Fibroblast of lung (primary cell): Measurements from ENCODE around the gene CERS6. TPM values are rescaled to one million over a fixed set of nuclear protein-coding genes. Genes with fewer than 3 reads are reported as not detected.
A peak's percentile ranks its signal among the peaks of the same experiment; 100 is the strongest.

Source experiments
- DNase-seq, 2 donors: peaks; one replicate each; pipeline versions ENCODE4 v3.0.0 to v3.0.0-alpha.2; 2010; ENCODE audit warnings: low read depth in 2 of 2
- H2AFZ ChIP-seq: 2 replicates; pipeline ENCODE4 v1.5.1; 2012; ENCODE audit warnings: low read length, control low read depth, inconsistent platforms
- H3K27ac ChIP-seq: 2 replicates; pipeline ENCODE4 v1.5.1; 2011; ENCODE audit warnings: low read length, control low read depth; ENCODE audit not compliant: insufficient read depth
- H3K27me3 ChIP-seq: 2 replicates; pipeline ENCODE4 v1.5.1; 2011; ENCODE audit warnings: mild to moderate bottlenecking, low read length; ENCODE audit not compliant: control insufficient read depth, insufficient read depth
- H3K36me3 ChIP-seq: 2 replicates; pipeline ENCODE4 v1.5.1; 2011; ENCODE audit warnings: low read length; ENCODE audit not compliant: control insufficient read depth, insufficient read depth
- H3K4me1 ChIP-seq: 2 replicates; pipeline ENCODE4 v1.5.1; 2011; ENCODE audit warnings: low read length; ENCODE audit not compliant: control insufficient read depth, insufficient read depth; ENCODE audit errors: extremely low read depth
- H3K4me2 ChIP-seq: 2 replicates; pipeline ENCODE4 v1.5.1; 2011; ENCODE audit warnings: low read length, control low read depth; ENCODE audit not compliant: insufficient read depth; ENCODE audit errors: extremely low read depth
- H3K4me3 ChIP-seq, 4 experiments: fragments of 200-600 bp in 1 of 4; sonication (generic) in 1 of 4; replicated peaks in 1 of 4; 2 replicates each; pipeline ENCODE4 v1.5.1; 2011 to 2016; ENCODE audit warnings: low read length in 4 of 4, low read depth in 3 of 4, mild to moderate bottlenecking in 3 of 4, control low read depth in 2 of 4, inconsistent platforms in 1 of 4, mixed read lengths in 1 of 4; ENCODE audit not compliant: insufficient read depth in 1 of 4; ENCODE audit errors: control extremely low read depth in 1 of 4
- H3K79me2 ChIP-seq: 2 replicates; pipeline ENCODE4 v1.5.1; 2012; ENCODE audit warnings: mild to moderate bottlenecking, low read length, inconsistent platforms; ENCODE audit not compliant: control insufficient read depth, insufficient read depth
- H3K9ac ChIP-seq: 2 replicates; pipeline ENCODE4 v1.5.1; 2011; ENCODE audit warnings: mild to moderate bottlenecking, low read length, control low read depth; ENCODE audit not compliant: insufficient read depth
- H3K9me3 ChIP-seq: 2 replicates; pipeline ENCODE4 v1.5.1; 2012; ENCODE audit warnings: low read depth, low read length; ENCODE audit not compliant: control insufficient read depth, insufficient read depth
- H4K20me1 ChIP-seq: 2 replicates; pipeline ENCODE4 v1.5.1; 2011; ENCODE audit warnings: low read length; ENCODE audit not compliant: control insufficient read depth, insufficient read depth; ENCODE audit errors: extremely low read depth
- EZH2 ChIP-seq: IDR thresholded peaks from 2 replicates; pipeline ENCODE4 v1.5.1; 2012; ENCODE audit warnings: low read length, control low read depth, mild to moderate bottlenecking; ENCODE audit errors: missing control alignments
- polyA plus RNA-seq, 2 donors: library from polyadenylated mRNA; depleted of rRNA in 1 of 2; stranded (reverse) in 1 of 2; unstranded in 1 of 2; fragments of >200 nt; gene quantifications; 2 replicates each; pipeline ENCODE4 v1.2.1, GENCODE V29; 2011 to 2012; ENCODE audit warnings: missing spikeins in 1 of 2
- total RNA-seq: library from RNA; depleted of rRNA; stranded (reverse); fragments of >200 nt; gene quantifications from 2 replicates; pipeline ENCODE4 v1.2.1, GENCODE V29; 2014
- TF ChIP-seq, protein P1 (sequence below), 2 donors: IDR thresholded peaks in 1 of 2; conservative IDR thresholded peaks in 1 of 2; 1 replicate in 1 of 2; 2 replicates in 1 of 2; pipeline ENCODE4 v1.5.1; 2011 to 2012; ENCODE audit warnings: low read length in 2 of 2, control low read depth in 1 of 2, inconsistent platforms in 1 of 2, low read depth in 1 of 2, mild to moderate bottlenecking in 1 of 2

Gene CERS6
- total and polyA plus RNA-seq, 2 donors (not counting 1 experiment from before 2014, with no cell fraction given), result 7.2 to 16.5 TPM

GRCh38 chr2:168528016-168528415, 71.9 kb downstream of the CERS6 start:
- TF ChIP-seq, protein P1, sequence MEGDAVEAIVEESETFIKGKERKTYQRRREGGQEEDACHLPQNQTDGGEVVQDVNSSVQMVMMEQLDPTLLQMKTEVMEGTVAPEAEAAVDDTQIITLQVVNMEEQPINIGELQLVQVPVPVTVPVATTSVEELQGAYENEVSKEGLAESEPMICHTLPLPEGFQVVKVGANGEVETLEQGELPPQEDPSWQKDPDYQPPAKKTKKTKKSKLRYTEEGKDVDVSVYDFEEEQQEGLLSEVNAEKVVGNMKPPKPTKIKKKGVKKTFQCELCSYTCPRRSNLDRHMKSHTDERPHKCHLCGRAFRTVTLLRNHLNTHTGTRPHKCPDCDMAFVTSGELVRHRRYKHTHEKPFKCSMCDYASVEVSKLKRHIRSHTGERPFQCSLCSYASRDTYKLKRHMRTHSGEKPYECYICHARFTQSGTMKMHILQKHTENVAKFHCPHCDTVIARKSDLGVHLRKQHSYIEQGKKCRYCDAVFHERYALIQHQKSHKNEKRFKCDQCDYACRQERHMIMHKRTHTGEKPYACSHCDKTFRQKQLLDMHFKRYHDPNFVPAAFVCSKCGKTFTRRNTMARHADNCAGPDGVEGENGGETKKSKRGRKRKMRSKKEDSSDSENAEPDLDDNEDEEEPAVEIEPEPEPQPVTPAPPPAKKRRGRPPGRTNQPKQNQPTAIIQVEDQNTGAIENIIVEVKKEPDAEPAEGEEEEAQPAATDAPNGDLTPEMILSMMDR (conservative IDR thresholded peaks at IDR 0.05 in 1 of 2, IDR thresholded peaks at IDR 0.05 in 1 of 2; ENCODE audit: low read depth in 1 of 2, low read length in 2 of 2), result no peak
- H3K4me3 ChIP-seq, result no peak overlapping the region
- no peak overlapping the region for H3K27ac ChIP-seq
- H4K20me1 ChIP-seq, result no peaks in the 10 kb centered on the region
- H3K9me3 ChIP-seq, result no peaks in the 10 kb centered on the region
- H2AFZ ChIP-seq, result no peak overlapping the region
- DNase-seq, result peak in 1 of 2 donors; percentile 53
- H3K9ac ChIP-seq, result no peak overlapping the region
- no peaks in the 10 kb centered on the region for H3K27me3 ChIP-seq
- H3K36me3 ChIP-seq, result no peaks in the 10 kb centered on the region
- peaks cover 9% of the 10 kb centered on the region for H3K4me1 ChIP-seq
- no peaks in the 10 kb centered on the region for H3K79me2 ChIP-seq
- no peak overlapping the region for H3K4me2 ChIP-seq

DNA sequence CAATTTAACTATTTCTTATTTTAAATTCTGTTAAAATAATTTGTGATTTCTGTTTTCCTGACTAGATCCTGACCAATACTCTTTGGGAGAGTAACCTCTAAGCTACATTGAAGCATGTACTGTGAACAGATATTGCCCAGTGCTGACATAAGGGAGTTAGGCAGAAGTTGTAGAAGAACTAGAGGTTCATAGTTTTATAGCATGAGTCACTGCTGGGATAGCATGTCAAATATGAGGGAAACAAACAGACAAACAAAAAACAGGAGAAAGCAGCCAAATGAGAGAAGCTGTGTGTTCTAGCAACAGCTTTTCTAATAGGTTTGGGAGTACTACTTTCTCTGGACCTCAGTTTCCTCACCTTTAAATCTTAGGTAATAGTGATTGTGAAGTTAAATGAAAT, 72.4 kb downstream of the CERS6 start:
- Histone ChIP-seq H3K27ac (no peak overlapping the region), H3K9ac (no peak overlapping the region), H3K79me2 (no peaks in the 10 kb centered on the region), H3K27me3 (no peaks in the 10 kb centered on the region), H3K36me3 (no peaks in the 10 kb centered on the region), H3K4me2 (no peak overlapping the region), H2AFZ (no peak overlapping the region), H3K4me3 (no peak overlapping the region), H3K9me3 (no peaks in the 10 kb centered on the region), H3K4me1 (peaks cover 9% of the 10 kb centered on the region), H4K20me1 (no peaks in the 10 kb centered on the region)
- DNase-seq, result peak in 1 of 2 donors; percentile 59
- TF ChIP-seq, protein P1 (conservative IDR thresholded peaks at IDR 0.05 in 1 of 2, IDR thresholded peaks at IDR 0.05 in 1 of 2; ENCODE audit: low read depth in 1 of 2, low read length in 2 of 2), result no peak
- no peak for TF ChIP-seq EZH2

DNA sequence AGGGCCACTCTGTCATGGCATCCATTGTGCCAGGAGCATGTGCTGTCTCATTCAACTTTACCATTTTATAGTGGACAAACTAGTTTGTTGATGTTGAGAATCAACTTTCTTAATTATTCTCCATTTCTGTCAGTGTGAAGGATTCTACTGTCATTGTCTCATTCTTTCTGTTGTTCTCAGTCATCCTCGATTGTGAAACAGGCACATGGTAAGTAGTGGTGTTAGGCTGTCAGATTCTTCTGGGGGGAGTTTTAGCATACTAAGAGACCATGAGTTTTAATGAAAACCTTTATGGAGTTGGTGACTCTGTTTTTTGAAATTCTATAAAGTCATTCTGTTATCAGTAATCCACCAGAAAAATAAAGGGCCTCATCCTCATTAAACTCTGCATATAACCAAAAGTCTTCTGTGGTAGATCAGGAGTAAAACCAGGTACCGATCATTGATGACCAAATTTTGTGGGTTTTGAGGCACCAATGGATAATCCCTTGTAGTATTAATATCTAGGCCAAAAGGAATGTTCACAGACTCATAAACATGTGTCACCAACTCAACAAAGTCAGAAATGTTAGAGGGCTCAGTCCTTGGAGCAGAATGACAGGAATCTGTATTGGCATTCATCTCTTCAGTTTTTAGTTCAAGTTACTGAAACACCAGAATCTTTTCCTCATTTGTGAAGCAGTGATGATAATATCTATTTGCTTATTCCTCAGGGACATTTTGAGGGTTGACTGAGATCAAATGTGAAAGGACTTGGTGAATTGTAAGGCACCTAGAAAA, 73.2 kb downstream of the CERS6 start:
- Histone ChIP-seq H2AFZ (no peak overlapping the region), H3K4me3 (no peak overlapping the region), H3K79me2 (no peaks in the 10 kb centered on the region), H3K4me1 (peaks cover 9% of the 10 kb centered on the region), H3K27ac (no peak overlapping the region), H3K27me3 (no peaks in the 10 kb centered on the region), H3K36me3 (no peaks in the 10 kb centered on the region), H3K9ac (no peak overlapping the region), H3K9me3 (no peaks in the 10 kb centered on the region), H3K4me2 (no peak overlapping the region), H4K20me1 (no peaks in the 10 kb centered on the region)
- DNase-seq, result no peak
- no peak for TF ChIP-seq EZH2
- TF ChIP-seq, protein P1 (conservative IDR thresholded peaks at IDR 0.05 in 1 of 2, IDR thresholded peaks at IDR 0.05 in 1 of 2; ENCODE audit: low read depth in 1 of 2, low read length in 2 of 2), result no peak
